T-helper 9 cell (primary cell): ENCODE measurements around the gene ZCCHC2.

Experiments used
- DNase-seq: peaks from one replicate; pipeline ENCODE4 v3.0.0-alpha.2; 2020

The ZCCHC2 gene

DNA sequence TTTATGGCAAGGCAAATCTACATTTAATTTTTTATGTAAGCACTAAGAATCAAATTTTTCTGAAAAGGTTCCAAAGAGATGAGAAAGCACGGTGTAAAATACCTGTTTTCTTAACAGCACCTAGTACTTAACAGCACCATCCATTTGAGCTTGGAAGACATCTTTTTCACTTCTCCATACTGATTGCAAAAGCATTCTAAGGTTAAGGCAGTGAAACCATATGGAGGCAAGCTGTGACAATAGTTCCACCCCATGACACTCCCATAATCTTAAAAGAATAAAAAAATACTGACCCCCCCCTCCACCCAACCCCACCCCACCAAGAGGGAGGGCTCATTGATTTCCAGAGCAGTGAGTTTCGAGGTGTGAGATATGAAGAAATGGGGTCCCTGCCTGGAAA is 60.6 kb downstream of the ZCCHC2 start:
- DNase-seq = no peak

GRCh38 chr18:62584241-62585120 is 61.7 kb downstream of the ZCCHC2 start:
- peak; percentile 74 for DNase-seq

GRCh38 chr18:62585274-62586150 is 62.7 kb downstream of the ZCCHC2 start:
- DNase-seq = no peak

DNA sequence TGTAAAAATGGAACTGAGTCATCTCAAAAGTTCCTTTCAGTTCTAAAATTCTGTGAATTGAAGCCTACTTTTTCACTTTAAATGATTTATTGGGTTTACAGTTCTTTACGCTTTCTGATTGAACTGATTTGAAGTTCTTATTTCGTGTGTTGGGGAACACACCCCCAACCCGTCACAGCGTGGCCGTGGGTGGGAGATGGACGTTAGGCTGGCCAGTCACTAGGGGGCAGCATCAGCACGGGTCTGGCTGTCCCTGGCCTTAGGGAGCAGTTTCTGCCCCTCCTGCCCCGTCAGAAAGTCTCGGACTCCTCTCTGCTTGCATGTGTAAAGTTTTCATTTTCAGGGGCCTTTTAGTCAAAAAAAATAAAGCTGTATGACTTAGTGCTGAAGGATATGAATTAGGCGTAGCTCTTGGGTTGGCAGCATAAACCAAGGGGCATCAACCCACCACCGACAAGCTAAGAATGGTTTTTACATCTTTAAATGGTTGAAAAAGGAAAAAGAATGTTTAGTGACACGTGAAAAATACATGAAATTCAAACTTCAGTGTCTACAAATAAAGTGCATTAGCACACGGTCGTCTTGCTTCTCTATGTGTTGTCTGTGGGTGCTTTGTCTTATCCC is 63.4 kb downstream of the ZCCHC2 start:
- DNase-seq = peak; percentile 44

GRCh38 chr18:62586781-62587487 is 64.1 kb downstream of the ZCCHC2 start:
- DNase-seq = no peak

GRCh38 chr18:62587689-62588088 is 64.9 kb downstream of the ZCCHC2 start:
- DNase-seq = no peak

GRCh38 chr18:62588217-62588616 is 65.4 kb downstream of the ZCCHC2 start:
- DNase-seq = no peak

DNA sequence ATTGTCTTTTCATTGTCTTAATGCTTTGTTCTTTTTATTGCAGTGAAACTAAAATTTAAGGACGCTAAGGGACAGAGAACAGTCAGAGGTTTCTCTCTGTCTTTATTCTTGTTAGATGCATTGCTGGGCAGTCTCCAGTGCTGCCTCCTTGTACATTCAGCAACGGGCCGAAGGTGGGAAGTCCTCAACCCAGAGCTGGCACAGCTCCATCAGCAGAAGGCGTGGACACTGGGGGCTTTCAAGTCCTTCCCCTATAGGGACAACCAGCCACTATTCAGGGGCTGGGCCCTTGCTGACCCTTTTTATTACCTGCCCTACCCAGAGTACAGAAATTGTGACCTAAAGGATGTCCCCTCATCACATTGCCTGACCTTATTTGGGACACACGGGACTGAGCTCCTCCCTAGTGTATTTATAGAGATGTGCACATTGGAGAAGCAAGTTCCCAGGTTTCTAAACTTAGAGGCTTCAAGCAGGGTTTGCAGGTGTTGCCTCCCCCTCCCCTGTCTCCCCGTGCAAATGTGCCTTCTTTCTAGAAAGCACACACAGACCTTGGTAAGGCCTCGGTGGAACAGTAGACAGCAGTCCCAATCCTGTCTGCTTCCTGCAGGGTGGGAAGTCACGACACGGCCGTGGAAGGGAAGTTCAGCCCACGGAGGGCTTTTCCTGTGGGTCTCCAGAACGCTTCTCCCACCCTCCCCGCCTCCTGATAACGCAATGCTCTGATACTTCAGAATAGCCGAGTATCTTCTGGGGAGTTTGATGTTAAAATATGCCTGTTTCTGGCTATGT is 68.2 kb downstream of the ZCCHC2 start:
- DNase-seq = no peak

DNA sequence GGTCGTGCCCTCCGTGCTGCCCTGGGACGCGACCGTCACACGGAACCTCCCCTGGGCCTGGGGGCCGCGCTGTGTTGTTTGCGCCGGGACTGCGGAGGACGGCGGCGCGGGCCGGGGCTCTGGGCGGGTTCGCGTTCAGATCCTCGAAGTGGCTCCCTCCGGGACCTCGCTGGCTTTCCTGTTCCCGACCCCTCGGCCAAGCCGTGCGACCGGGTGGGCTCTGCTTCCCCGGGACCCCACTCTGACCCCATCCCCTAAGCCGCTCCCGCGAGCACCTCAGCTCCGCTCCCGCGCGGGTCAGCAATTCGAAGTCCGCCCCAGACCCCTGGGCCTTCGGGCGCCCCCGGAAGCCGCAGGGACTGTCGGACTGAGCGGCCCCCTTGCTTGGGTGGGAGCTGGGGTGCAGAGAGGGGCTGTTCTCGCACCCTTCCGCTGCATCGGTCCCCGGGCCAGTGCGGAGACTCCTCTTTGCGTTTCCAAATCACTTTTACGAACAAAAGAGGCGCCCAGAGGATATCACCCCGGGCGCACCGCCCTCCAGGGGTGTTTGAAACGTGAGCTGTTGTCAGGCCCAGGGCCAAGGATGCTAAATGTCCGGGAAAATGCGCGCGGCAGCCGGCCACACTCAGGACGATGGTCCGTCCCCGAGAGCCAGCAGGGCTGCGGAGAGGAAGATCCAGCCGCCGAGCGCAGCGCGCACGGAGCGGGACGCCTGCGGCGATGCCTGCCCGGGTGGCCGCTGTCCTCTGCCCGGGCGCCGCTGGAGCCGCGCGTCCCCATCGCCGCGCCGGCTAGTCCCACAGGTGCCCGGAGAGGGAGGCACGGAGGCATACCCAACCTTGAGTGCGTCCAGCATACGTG is 73.5 kb downstream of the ZCCHC2 start:
- DNase-seq = no peak

GRCh38 chr18:62601871-62602270 is 79.0 kb downstream of the ZCCHC2 start:
- DNase-seq = no peak

GRCh38 chr18:62602706-62603105 is 79.9 kb downstream of the ZCCHC2 start:
- no peak for DNase-seq

DNA sequence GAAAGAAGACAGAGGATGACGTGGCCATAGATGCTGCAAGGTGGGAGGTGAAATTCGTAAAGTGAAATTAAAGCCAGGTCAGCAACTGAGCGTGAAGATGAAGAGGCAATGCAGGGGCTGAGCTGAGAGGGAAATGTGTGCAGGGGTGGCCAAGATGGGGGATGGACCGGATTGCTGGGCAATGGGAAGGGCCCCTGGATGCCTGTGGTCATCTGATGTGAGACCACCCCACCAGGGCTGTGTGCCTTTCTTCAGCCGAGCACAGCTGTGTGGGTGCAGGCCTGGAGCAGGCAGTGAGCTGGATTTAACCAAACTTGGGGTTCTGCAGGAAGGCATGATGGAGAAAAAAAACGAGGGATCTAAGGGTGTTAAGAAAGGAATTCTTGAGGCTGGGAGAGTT is 80.4 kb downstream of the ZCCHC2 start:
- DNase-seq = no peak

DNA sequence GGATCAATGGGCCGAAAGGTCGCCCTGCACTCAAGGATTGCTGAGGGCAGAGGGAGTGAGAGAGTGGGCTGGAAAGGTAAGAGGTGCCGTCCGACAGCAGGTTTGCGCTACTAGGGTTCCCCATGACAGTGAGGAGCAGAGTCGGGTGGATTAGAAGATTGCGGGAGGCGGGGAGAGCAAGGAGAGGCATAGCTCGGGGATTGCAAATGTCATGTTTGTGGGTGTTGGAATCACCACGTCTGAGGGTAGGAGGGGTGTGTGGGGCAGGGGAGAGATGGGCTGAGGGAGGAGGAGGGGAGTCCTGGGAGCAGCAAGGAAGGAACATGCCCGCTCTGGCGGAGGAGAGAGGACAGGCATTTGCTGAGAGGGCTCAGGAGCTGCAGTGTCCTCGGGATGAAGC is 81.2 kb downstream of the ZCCHC2 start:
- no peak for DNase-seq

DNA sequence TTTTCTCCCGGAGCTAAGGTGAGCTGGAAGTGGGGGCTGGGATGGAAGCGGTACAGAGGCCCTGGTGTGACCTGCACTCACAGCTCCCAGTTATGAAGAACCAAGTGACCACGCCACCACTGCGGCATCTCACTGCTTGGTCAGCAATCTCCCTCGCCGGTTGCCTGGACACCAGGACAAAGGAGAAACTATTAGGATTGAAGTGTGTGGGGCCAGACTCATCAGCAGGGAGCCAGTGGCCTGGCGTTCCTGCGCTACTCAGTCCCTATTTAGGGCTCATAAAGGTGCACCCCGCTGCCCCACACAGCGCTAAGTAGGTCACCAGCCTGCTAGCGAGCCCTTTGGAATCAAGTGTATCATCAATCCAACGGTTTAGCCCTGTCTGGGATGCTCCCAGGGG is 82.9 kb downstream of the ZCCHC2 start:
- no peak for DNase-seq

DNA sequence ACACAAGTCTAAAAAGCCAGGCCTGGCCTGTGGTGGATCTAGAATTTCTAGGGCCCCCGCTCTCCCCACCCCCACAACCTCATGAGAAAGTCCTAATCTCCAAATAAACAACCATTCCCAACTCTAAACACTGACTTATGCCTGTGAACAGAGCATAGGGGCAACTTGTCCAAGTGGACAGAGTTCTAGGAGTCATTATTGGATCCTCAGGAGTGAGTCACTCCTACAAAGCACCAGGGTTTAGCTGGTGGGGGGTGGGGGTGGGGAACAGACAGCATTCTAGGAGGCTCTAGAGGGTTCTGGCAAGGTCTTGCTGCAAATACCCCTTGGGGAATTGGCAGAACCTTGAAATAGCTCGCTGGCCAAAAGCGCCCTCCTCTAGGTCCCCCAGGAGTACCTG is 83.3 kb downstream of the ZCCHC2 start:
- no peak for DNase-seq

DNA sequence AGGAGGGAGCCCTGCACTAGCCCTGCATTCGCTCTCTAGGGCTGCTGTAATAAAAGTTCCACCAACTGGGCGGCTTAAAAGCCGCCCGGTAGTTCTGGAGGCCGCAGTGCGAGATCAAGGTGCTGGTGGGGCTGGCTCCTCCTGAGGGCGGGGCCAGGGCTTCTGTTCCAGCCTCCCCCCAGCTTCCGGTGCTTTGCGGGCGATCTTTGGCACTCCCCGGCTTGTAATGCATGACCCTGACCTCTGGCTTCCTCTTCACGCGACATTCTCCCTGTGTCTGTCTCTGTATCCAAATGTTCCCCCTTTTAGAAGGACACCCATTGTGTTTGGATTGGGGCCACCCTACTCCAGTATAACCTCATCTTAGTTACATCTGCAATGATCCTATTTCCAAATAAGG is 84.5 kb downstream of the ZCCHC2 start:
- DNase-seq = no peak

DNA sequence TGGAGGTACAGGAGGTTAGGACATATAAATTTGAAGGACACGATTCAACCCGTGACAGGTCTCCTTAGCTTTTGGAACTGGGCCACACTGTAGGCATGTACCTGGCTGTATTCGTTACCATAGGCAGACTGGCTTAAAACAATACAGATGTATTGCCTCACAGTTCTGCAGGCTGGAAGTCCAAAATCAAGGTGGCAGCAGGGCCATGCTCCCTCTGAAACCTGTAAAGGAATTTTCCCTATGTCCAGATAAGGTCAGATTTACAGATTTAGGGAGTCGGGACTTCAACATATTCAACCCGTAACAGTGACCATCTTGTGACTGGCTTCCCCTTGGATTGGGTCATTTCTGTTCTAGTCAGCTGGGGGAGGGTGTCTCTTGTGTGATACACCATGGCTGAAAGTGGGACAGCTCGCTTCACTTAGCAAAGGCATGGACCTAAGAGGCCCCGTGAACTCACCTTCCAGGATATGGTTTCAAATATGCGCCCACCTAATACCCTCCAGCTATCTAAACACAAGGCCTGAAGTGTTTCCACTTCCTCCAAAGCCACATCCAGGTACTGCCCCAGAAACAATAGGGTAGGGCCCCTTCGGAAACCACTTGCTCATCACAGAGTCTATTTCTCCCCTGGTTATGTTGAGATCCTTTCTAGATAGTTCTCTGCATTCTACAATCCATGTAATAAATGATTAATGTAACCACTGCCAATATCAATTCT is 85.0 kb downstream of the ZCCHC2 start:
- DNase-seq = no peak

- no peak for DNase-seq
Observed at GRCh38 chr18:62609764-62610163, 86.9 kb downstream of the ZCCHC2 start.

- DNase-seq = no peak
Observed at GRCh38 chr18:62610351-62610700, 87.5 kb downstream of the ZCCHC2 start.

DNA sequence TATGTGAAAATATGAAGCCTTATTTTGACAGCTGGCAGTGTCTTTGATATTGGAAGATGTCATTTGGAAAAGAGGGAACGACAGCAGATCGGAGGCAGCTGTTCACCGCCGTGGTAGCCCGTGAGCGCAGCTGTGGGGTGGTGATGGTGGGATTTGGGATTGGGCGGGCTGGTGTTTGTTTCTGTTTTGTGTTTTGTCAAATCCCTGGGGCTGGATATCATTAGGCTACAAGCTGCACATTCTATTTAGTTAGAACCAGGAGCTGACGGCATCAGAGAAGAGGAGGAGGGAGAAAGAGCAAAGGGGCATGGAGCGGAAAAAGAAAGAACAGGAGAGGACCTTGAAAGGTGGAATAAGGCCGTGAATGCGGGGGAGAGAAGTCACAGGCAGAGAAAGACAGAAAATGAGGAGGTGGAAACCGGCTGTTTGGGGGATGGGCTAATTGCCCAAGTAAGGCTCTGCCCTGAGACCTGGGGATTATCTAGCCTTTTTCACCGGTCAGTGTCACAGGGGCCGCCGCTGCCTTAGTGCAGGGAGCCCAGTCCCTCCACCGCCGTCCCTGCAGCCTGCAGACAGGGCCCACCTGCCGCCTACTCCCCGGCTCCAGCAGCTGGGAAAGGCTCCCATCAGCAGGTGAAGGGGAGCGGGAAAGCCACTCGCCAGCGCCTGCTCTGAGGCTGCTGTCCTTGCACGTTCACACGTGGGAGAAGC is 88.0 kb downstream of the ZCCHC2 start:
- DNase-seq = no peak
